ENCODE results near the gene GPR137C. TPM values are rescaled to one million over a fixed set of nuclear protein-coding genes. Genes with fewer than 3 reads are reported as not detected.

Gene GPR137C
- total RNA-seq, 4 donors from 2014 or later: 0.39 to 1.2 (median 0.45) TPM

GRCh38 chr14:52522581-52523345 lies 29.9 kb upstream of the GPR137C start:
- H3K27ac ChIP-seq (replicated peaks in 1 of 4): no peak overlapping the region
- no peaks in the 10 kb centered on the region for H3K9me3 ChIP-seq
- intact Hi-C loops (cut with DNase I): no loop called here
- H3K4me3 ChIP-seq: no peak overlapping the region
- H3K27me3 ChIP-seq: no peaks in the 10 kb centered on the region
- H3K4me1 ChIP-seq: no peaks in the 10 kb centered on the region
- peaks cover 0 to 14% (median 0%) of the 10 kb centered on the region in 4 donors for H3K36me3 ChIP-seq
- DNase-seq (ENCODE audit: extremely low spot score): no peak
- TF ChIP-seq POLR2AphosphoS5 (IDR thresholded peaks at IDR 0.05) (no peak), EP300 (IDR thresholded peaks at IDR 0.05) (no peak), POLR2A (IDR thresholded peaks at IDR 0.05; ENCODE audit: low read depth) (no peak)
- TF ChIP-seq, protein P1, sequence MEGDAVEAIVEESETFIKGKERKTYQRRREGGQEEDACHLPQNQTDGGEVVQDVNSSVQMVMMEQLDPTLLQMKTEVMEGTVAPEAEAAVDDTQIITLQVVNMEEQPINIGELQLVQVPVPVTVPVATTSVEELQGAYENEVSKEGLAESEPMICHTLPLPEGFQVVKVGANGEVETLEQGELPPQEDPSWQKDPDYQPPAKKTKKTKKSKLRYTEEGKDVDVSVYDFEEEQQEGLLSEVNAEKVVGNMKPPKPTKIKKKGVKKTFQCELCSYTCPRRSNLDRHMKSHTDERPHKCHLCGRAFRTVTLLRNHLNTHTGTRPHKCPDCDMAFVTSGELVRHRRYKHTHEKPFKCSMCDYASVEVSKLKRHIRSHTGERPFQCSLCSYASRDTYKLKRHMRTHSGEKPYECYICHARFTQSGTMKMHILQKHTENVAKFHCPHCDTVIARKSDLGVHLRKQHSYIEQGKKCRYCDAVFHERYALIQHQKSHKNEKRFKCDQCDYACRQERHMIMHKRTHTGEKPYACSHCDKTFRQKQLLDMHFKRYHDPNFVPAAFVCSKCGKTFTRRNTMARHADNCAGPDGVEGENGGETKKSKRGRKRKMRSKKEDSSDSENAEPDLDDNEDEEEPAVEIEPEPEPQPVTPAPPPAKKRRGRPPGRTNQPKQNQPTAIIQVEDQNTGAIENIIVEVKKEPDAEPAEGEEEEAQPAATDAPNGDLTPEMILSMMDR (IDR thresholded peaks at IDR 0.05): no peak

DNA sequence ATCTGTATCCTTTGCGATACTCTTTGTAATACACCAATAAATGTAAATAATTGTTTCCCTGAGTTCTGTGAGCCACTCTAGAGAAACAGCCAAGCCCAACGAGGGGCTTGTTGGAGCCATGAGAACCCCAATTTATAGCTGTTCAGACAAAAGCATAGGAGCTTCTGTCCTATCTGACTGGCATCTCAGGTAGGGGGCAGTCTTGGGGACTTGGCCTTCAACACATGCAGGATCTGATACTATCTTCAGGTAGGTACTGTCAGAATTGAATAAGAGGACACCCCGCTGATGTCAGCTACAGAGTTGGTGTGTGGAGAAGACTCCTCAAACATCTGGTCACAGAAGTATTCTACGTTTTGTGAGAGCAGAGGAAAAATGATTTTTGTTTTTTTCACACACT lies 25.6 kb upstream of the GPR137C start:
- no peaks in the 10 kb centered on the region for H3K27me3 ChIP-seq
- no peaks in the 10 kb centered on the region for H3K4me1 ChIP-seq
- DNase-seq (ENCODE audit: extremely low spot score): no peak
- H3K9me3 ChIP-seq: no peaks in the 10 kb centered on the region
- peaks cover 0 to 14% (median 0%) of the 10 kb centered on the region in 4 donors for H3K36me3 ChIP-seq
- TF ChIP-seq POLR2AphosphoS5 (IDR thresholded peaks at IDR 0.05): no peak
- no peak for TF ChIP-seq POLR2A (IDR thresholded peaks at IDR 0.05; ENCODE audit: low read depth)
- TF ChIP-seq, protein P1 (IDR thresholded peaks at IDR 0.05): no peak
- no peak for TF ChIP-seq EP300 (IDR thresholded peaks at IDR 0.05)
- WGBS: 91% methylated on average over 4 of the region's 4 CpGs
- no peak overlapping the region for H3K27ac ChIP-seq (replicated peaks in 1 of 4)
- intact Hi-C loops (cut with DNase I): no loop called here
- no peak overlapping the region for H3K4me3 ChIP-seq

DNA sequence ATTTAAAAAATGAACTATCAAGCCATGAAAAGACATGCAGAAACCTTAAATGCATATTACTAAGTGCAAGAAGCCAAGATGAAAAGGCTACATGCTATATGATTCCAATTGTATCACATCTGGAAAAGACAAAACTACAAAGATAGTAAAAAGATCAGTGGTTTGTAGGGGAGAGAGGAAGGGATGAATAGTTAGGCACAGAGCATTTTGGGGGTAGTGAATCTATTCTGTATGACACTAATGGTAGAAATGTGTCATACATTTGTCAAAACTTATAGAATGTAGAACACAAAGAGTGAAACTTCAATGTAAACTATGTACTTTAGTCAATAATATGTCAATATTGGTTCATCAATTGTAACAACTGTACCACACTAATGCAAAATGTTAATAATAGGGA lies 21.2 kb upstream of the GPR137C start:
- intact Hi-C loops (cut with DNase I): no loop called here

GRCh38 chr14:52536269-52536668 lies 16.4 kb upstream of the GPR137C start:
- H3K4me3 ChIP-seq: no peak overlapping the region
- H3K27ac ChIP-seq (replicated peaks in 1 of 4): no peak overlapping the region
- peaks cover 24 to 78% (median 41%) of the 10 kb centered on the region in 4 donors for H3K36me3 ChIP-seq
- TF ChIP-seq POLR2AphosphoS5 (IDR thresholded peaks at IDR 0.05) (no peak), POLR2A (IDR thresholded peaks at IDR 0.05; ENCODE audit: low read depth) (no peak), EP300 (IDR thresholded peaks at IDR 0.05) (no peak)
- TF ChIP-seq, protein P1 (IDR thresholded peaks at IDR 0.05): no peak
- H3K9me3 ChIP-seq: no peaks in the 10 kb centered on the region
- intact Hi-C loops (cut with DNase I): no loop called here
- no peaks in the 10 kb centered on the region for H3K27me3 ChIP-seq
- 93% methylated on average over 3 of the region's 3 CpGs for WGBS
- DNase-seq (ENCODE audit: extremely low spot score): no peak
- H3K4me1 ChIP-seq: no peaks in the 10 kb centered on the region

More for the DNA sequence above, 21.2 kb upstream of the GPR137C start:
- H3K4me1 ChIP-seq: no peaks in the 10 kb centered on the region
- no peaks in the 10 kb centered on the region for H3K9me3 ChIP-seq
- no peak overlapping the region for H3K4me3 ChIP-seq
- DNase-seq (ENCODE audit: extremely low spot score): no peak
- H3K27me3 ChIP-seq: no peaks in the 10 kb centered on the region
- TF ChIP-seq POLR2AphosphoS5 (IDR thresholded peaks at IDR 0.05) (no peak), EP300 (IDR thresholded peaks at IDR 0.05) (no peak), POLR2A (IDR thresholded peaks at IDR 0.05; ENCODE audit: low read depth) (no peak)
- TF ChIP-seq, protein P1 (IDR thresholded peaks at IDR 0.05): no peak
- H3K36me3 ChIP-seq: peaks cover 21 to 47% (median 33%) of the 10 kb centered on the region in 4 donors
- H3K27ac ChIP-seq (replicated peaks in 1 of 4): no peak overlapping the region
